Measurements from ENCODE around the gene SLC13A4. TPM values are rescaled to one million over a fixed set of nuclear protein-coding genes. Genes with fewer than 3 reads are reported as not detected.

Gene SLC13A4
- polyA plus RNA-seq, 1 donor from 2014 or later = 1.4 TPM

GRCh38 chr7:135712182-135712782 lies 15.7 kb downstream of the SLC13A4 start:
- Histone ChIP-seq H2AFZ (ENCODE audit: low read depth, low read length) (no peak overlapping the region), H4K20me1 (ENCODE audit: insufficient read depth) (no peaks in the 10 kb centered on the region), H3K9me3 (ENCODE audit: low read length) (no peaks in the 10 kb centered on the region), H3K27me3 (ENCODE audit: insufficient read depth, low read depth, low read length) (no peaks in the 10 kb centered on the region), H3K4me3 (ENCODE audit: low read length) (no peak overlapping the region), H3K4me2 (ENCODE audit: low read length) (no peak overlapping the region), H3K36me3 (ENCODE audit: insufficient read depth, low read length) (no peaks in the 10 kb centered on the region), H3K9me2 (ENCODE audit: insufficient read depth, low read length) (no peaks in the 10 kb centered on the region), H3K9ac (ENCODE audit: low read length) (no peak overlapping the region), H3F3A (ENCODE audit: insufficient read depth, low read length, poor library complexity, severe bottlenecking) (no peaks in the 10 kb centered on the region), H3K27ac (ENCODE audit: low read length) (no peak overlapping the region), H3K79me2 (replicated peaks; ENCODE audit: insufficient read depth, low read length) (no peaks in the 10 kb centered on the region)
- no peak for TF ChIP-seq EZH2 (IDR thresholded peaks at IDR 0.05; ENCODE audit: borderline replicate concordance, insufficient read depth, low read length, poor library complexity, severe bottlenecking)
- no peak for TF ChIP-seq TAF1 (IDR thresholded peaks at IDR 0.05; ENCODE audit: low read depth)
- no peak for TF ChIP-seq POLR2AphosphoS5 (IDR thresholded peaks at IDR 0.05)
- TF ChIP-seq CTCF (IDR thresholded peaks at IDR 0.05; ENCODE audit: poor library complexity, severe bottlenecking) = no peak
- TF ChIP-seq REST (IDR thresholded peaks at IDR 0.05; ENCODE audit: borderline replicate concordance) = no peak
- no peak for TF ChIP-seq SMC3 (conservative IDR thresholded peaks at IDR 0.05; ENCODE audit: poor library complexity)
- TF ChIP-seq EP300 (conservative IDR thresholded peaks at IDR 0.05; ENCODE audit: poor library complexity, severe bottlenecking) = no peak
- TF ChIP-seq RAD21 (conservative IDR thresholded peaks at IDR 0.05) = no peak
- no peak for TF ChIP-seq MXI1 (conservative IDR thresholded peaks at IDR 0.05; ENCODE audit: poor library complexity, severe bottlenecking)

GRCh38 chr7:135711139-135711469 lies 16.9 kb downstream of the SLC13A4 start:
- Histone ChIP-seq H4K20me1 (ENCODE audit: insufficient read depth) (no peaks in the 10 kb centered on the region), H3K27me3 (ENCODE audit: insufficient read depth, low read depth, low read length) (no peaks in the 10 kb centered on the region), H3K79me2 (replicated peaks; ENCODE audit: insufficient read depth, low read length) (no peaks in the 10 kb centered on the region), H3K9me2 (ENCODE audit: insufficient read depth, low read length) (no peaks in the 10 kb centered on the region), H3K27ac (ENCODE audit: low read length) (no peak overlapping the region), H3K36me3 (ENCODE audit: insufficient read depth, low read length) (no peaks in the 10 kb centered on the region), H3K9me3 (ENCODE audit: low read length) (no peaks in the 10 kb centered on the region), H3K4me3 (ENCODE audit: low read length) (no peak overlapping the region), H3F3A (ENCODE audit: insufficient read depth, low read length, poor library complexity, severe bottlenecking) (no peaks in the 10 kb centered on the region), H3K4me2 (ENCODE audit: low read length) (no peak overlapping the region), H2AFZ (ENCODE audit: low read depth, low read length) (no peak overlapping the region), H3K9ac (ENCODE audit: low read length) (no peak overlapping the region)
- TF ChIP-seq MXI1 (conservative IDR thresholded peaks at IDR 0.05; ENCODE audit: poor library complexity, severe bottlenecking) = no peak
- TF ChIP-seq EP300 (conservative IDR thresholded peaks at IDR 0.05; ENCODE audit: poor library complexity, severe bottlenecking) = no peak
- no peak for TF ChIP-seq SMC3 (conservative IDR thresholded peaks at IDR 0.05; ENCODE audit: poor library complexity)
- no peak for TF ChIP-seq RAD21 (conservative IDR thresholded peaks at IDR 0.05)

Measured in neural cell (in vitro differentiated cells).